Fibroblast of peridontal ligament (primary cell): ENCODE measurements around the gene SRGAP3.

Source experiments
- DNase-seq: peaks from one replicate; pipeline ENCODE4 v3.0.0-alpha.2; 2010; ENCODE audit errors: extremely low read depth

SRGAP3 gene

DNA sequence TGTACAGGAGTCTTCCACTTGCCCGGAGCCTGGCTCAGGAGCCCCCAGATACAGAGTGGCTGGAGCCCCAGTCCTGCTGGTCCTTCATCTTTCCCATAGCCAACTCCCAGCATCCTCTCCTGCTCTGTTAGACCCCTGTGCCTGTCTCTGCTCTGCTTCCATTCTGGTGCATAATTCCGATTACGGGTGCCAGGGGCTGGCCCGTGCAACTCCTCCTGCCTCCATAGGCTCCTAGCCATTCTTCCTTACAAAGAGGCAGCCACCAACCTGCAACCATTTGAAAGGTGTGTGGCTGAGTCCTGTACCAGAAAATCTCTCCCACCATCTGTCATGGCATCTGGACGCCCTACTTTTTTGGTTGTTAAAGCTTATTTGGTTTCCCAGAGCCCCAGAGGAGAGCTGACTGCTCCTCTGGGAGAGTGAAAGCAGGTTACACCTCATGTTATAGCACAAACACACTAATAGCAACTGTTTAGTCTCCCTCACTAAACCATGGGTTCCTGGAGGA lies 281.0 kb downstream of the SRGAP3 start:
- no peak for DNase-seq

DNA sequence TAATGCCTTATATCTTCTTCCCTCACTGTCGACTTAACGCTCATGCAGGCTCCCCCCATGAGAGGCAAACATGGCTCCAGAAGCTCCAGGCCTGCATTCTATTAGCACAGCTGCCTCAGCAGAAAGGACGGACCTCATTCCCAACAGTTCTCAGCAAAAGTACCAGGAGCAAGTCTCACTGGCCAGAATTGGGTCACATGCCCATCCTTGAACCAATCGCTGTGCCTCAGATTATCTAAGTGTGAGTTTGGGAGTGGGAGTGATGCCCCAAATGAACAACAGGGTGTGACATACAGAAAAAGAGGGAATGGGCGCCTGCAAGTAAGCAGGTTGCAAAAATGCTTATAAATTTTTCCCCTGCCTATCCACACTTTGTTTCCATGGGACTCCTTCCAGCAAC lies 281.9 kb downstream of the SRGAP3 start:
- DNase-seq = no peak

DNA sequence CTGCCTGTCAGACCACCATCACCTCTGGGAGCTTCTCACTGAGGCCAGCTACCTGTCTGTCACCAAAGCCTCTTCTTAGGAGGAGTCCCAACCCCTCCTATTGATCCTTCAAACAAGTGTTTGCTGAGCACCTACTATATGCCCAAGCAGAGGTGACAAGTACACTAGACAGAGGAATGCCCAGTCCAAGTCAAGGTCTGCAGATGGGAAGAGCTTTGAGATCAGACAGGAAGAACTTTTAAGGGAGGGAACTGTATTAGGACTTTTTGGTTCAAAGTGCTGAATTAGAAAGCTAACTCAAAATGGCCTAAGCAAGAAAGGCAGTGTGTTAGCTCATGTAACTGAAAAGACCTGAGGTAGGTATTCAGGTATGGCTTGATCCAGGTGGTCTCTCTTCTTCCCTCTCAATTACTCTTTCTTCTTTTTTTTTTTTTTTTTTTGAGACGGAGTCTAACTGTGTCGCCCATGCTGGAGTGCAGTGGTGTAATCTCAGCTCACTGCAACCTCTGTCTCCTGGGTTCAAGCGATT lies 282.6 kb downstream of the SRGAP3 start:
- no peak for DNase-seq

DNA sequence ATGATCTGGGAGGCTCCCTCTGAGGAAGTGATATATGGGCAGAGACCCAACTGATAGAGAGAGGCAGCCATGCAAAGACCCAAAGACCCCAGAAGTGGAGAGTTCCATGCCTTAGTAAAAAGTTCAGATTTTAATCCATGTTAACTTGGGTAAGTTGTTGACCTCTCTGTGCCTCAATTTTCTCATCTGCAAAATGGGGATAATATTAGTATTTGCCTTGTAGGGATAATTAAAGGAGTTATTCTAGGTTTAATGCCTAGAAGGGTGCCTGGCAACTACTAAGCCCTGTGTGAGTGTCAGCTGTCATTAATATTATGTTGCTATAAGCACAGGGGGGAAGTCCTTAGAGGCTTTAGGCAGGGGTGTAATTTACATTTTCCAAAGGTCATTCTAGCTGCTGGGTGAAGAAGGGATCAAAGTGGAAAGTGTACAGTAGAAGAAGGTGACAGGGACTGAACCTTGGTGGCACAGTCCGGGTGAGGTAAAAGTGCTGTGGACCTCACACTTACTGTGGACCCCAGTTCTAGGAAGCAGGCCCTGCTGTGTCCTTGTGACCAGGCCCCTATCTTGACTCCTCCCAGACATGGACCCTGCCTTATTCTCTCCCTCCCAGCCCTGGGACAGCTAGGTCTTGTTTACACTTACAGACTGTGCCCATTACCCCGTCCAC lies 283.2 kb downstream of the SRGAP3 start:
- DNase-seq = no peak

DNA sequence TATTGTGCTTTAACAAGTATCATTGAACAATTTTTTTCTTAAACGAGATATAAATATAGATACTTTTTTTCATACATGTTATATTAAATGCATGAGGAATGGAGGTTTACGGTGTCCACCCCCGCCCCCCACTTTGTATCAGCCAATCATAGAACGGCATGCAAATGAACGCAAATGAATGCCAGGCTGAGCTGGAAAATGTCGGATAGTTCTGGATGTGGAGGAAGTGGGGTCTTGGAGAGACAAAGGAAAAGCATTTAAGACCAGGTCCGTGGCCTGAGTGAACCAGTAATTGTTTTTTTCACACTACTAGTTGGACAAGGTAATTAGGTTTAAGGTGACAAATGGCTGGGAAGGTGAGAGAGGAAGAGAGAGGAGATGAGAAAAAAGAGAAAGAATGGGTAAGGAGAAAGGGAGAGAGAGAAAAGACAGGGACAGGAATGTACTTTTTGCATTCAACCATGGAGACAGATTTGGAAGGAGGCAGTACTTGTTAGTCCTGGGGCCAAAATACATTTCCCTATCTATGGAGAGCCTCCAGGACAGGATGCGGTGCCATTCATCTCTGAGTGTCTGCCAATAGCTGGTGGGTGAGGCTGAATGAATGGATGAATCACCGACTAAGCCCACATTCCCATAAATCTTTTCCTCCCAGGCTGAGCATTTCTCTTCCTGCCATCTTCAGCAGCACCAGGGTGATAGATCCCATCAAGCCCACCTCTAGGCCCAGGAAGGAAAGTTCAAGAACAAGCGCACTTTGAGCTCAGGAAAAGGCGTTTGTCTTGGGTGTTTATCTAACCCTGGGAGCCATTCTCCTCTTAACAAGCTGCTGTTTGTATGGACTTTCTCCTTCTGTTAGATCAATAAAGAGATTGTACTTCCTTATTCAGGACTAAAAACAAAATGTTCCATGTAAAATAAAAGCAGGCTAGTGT lies 284.7 kb downstream of the SRGAP3 start:
- DNase-seq = peak; percentile 77

DNA sequence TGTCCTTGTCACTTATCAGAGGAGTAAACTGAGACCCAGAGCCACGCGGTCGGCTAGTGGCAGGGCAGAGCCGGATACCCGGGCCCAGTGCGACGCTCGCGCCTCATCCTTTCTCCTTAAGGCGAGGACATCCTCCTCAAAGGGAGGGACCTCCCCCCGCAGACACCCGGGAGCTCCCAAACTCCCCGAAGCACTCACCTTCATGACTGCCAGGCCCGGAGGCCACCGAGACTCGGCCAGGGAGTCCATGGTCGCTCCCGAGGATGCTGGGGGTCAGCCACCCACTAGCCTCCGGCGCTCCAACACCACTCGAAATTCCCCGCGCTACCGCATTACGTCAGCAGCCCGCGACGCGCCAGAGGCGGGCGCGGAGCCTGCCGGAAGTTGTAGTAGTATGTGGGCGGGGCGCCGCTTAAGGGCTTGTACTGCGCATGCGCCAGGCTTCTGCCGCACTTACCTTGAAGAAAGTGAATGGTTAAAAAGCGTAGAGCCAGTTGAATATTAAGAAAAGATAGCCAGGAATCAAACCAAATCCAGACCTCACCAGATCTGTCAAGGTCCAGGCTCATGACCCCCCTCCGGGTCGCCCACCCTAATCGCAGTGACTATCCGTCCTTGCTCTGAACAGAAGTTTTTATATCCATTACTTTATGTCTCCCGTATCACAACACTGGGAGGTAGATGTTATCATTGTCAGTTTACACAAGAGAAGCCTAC lies 286.2 kb downstream of the SRGAP3 start, which contains the start of gene RAD18:
RAD18 (minus strand) TSS at position 336 of the 717 bp plus-strand sequence; CDS start at position 249, 87 bp downstream.
- DNase-seq = peak; percentile 88

DNA sequence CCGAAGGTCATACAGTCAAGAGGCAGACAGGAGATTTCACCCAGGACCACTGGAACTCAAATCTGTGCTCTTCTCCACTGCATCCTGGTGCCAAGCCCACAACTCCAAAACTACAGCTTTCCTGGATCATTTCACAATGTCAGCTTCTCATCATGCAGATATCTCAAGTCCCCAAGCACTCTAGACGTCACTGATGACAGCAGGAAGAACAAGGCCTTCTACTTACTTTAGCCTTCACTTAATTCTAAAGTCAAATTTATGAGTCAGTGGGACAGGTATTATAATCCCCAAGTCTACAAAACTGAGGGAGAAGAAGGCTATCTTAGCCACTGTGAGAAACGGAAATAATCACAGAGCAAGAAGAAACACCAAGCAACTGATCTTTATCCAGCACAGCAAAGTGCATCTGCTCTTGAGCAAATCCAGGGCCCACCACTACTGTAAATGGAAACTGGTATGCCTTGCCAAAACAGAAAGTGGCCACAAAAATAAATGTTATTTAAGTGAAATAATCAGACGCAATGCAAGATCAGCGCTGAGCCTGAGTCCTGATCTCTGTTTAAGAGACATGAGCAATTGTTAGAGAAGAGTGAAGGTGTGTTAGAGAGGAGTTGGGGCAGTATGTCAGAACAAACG lies 287.1 kb downstream of the SRGAP3 start:
- DNase-seq = no peak

DNA sequence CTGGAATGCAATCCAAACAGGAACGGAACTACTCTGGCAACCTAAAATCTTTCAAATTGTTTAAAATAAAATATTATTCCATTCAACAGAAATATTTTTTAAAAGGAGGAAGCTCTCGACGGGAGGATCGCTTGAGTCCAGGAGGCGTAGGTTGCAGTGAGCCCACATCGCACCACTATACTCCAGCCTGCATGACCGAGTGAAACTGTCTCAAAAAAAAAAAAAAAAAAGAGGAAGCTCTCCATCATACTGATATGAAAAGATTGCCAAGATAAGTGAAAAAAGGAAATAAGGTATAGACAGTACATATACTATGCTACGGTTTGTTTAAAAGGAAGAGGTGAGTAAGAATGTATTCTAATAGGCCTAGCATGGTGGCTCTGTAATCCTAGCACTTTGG lies 289.8 kb downstream of the SRGAP3 start:
- no peak for DNase-seq

DNA sequence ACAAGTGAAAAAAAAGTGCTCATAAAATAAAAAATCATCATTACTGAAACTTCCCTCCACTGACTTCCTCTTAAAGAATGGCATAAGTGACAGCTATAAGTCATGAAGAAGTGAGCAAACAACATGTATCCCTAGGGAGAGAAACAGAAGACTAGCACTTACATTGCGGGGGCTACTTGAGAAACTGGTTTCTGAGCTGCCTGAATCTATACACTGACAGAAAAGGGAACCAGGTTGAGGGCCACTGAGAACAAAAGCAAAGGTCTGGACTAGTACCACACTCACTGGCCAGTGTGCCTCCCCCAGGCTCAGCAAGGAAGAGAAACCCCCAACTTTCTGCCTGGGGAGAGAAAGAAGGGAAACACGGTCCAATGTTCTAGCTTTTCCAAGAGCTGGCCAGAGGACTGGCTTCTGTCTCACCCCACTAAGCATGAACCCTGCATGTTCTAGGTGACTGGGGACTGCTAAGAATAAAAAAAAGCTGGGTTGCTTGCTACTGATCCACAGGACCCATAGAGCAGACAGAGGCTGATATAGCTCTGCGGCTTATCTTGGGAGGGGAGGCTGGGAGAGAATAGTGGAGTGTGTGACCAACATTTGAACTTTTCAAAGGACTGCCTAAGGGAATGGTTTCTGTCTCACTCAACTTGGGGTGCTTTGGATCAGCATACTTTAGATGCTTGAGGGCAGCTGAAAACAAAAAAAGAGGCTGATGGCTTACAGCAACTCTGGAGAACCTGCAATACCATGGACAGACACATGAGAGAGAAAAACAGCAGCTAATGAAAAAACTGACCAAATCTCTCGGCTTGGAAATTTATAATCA lies 294.3 kb downstream of the SRGAP3 start:
- DNase-seq = peak; percentile 36

DNA sequence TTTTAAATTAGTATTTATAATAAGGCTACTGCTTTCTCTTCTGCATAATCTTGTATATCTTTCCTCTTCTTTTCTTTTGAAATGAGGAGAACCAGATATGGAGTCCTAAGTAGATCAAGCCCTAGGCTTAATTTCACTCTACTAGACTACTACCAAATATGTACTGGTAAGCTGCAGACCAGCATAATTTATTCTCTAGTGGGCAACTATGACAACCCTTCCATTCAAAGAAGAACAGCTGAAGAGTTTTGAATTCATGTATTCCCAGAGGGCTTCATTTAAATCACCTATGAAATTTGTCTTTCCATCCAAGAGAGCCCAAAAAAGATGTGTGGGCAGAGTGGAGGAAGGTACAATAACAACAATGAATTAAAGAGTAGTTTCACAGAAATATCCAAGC lies 296.1 kb downstream of the SRGAP3 start:
- no peak for DNase-seq

DNA sequence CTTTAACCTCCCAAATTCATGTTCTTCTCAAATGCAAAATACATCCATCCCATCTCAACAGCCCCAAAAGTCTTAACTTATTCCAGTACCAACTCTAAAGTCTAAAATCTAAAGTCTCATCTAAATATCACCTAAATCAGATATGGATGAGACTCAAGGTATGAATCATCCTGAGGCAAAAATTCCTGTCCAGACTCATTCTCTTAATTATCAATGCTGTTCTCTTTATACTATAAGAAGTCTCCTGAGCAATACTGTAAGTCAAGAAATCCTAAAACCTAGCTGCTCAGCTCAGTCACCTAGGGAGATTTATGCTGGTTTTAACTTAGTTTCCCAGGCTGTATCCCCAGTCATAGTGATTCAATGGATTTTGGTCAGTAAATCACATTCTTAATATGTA lies 297.3 kb downstream of the SRGAP3 start:
- DNase-seq = no peak

DNA sequence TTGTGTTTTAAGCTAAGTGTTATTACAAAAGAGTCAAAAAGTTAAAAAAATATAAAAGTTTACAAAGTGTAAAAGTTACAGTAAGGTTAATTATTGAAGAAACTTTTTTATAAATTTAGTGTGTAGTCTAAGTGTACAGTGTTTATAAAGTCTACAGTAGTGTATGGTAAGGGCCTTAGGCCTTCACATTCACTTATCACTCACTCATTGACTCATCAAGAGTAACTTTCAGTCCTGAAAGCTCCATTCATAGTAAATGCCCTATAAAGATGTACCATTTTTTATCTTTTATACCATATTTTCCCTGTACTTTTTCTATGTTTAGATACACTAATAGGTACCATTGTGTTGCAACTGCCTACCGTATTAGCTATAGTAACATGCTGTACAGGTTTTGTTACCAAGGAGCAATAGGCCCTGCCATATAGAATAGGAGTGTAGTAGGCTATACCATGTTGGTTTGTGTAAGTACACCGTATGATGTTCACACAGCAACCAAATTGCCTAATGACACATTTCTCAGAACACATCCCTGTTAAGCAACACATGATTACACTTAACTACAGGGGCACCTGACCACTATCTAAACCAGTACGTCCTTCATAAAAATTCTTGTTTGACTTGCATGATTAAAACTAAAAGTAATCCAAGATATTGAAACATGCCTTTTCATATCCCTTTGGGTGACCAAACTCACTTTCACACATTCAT lies 303.4 kb downstream of the SRGAP3 start:
- DNase-seq = no peak

DNA sequence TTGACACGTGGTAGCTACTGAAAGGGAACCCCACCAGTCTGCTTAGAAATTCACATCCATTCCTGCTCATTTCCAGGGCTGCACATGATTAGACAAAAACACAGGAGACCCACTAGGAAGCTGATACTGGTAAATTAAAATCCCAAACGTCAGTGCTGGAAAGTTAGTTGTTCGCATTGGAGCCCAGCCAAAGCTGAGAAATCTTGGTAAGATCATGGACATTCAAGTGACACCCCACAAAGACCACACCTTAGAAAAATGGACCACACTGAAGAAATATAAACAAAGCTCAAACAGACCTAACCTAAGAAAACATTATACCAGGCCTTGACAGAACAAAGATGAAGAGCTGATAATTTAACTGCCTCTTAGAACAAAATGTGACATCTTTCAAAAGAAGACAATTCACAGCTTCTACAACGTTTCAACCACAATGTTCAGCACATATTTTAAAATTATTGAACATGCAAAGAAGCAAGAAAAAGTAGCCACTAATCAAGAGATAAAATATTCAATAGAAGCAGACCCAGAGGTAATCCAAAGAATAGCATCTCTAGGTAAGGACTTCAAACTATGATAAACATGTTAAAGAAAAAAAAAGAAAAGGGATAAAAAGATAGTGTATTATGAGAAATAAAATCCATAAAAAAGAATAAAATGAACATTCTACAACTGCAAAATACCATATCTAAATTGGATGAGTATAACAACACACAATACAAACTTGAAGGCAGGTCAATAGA lies 306.5 kb downstream of the SRGAP3 start:
- DNase-seq = no peak

DNA sequence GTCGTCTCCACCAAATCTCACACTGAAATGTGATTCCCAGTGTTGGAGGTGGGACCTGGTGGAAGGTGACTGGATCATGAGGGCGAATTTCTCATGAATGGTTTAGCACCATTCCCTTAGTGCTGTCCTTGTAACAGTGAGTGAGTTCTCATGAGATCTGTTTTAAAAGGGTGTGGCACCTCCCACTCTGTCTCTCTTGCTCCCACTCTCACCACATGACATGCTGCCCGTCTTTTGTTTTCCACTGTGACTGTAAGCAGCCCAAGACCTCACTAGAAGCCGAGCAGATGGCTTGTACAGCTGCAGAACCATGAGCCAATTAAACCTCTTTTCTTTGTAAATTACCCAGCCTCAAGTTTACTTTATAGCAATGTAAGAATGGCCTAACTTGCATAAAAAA lies 307.3 kb downstream of the SRGAP3 start:
- DNase-seq = no peak

DNA sequence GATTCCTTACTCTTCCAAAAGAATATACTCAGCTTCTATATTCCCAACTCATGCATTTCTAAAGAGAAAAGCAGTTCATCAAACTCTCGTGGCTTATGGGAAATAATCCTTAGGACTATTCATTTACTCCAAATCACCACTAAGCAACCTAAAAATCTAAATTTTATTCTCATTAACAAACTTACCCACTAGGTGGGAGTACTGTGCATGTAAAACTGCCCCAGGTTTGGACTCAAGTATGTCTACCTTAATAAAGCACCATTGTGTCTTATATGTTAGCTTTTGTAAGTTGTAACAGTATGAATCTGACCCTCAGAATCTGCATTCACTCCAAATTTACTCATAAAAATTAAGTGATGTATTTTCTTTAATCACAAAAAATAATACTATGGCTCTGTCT lies 311.4 kb downstream of the SRGAP3 start:
- DNase-seq = peak; percentile 59

DNA sequence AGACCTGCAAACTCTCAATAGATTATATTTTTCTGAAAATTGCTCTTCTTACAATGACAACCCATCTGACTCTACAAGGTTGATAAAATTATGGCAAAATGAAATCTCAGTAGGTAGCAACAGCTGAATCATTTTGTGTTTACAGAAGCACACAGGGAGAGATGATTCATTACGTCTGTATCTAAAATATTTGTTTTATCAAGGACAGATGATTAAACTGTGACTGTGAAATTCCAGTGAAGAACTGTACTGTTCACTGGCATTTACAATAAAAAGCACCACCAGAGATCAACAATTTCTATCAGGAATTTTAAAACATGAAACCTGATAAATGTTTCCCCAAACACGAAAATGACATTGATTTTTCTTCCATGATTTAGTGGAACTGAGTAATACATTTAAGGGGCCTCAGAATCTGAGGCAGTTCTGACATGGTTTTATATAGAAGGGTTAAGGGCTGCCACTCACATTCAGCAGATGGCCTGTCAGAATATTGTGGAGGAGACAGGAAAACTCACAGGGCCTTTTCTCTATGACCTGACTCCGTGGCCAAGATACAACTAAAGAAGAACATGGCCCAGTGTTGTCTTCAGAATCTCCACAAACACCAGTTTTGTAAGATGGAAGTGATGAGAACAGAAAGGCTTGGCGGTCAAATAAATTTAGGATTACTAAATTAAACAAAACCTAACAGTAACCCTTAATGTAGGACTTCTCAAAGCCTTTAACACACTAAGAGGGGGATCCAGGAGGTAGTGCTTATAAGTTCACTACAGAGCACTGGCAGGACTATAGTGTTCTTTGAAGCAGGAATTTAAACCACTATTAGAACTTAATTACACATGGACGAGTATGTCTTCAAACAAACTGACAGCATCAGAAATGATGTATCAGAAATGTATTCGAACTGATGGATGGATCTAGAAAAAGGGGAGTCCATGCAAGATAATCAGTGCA lies 312.1 kb downstream of the SRGAP3 start:
- peak; percentile 82 for DNase-seq

DNA sequence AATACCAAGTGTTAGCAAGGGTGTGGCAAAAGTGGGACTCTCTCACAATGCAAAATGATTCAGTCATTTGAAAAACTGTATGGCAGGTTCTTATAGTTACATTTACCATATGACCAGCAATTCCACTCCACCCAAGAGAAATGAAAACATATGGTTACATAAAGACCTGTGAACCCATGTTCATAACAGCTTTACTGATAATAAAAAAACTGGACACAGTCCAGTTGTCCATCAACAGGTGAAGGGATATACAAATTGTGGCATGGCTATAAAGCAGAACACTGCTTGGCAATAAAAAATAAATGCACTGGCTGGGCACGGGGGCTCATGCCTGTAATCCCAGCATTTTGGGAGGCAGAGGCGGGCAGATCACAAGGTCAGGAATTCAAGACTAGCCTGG lies 316.9 kb downstream of the SRGAP3 start:
- no peak for DNase-seq

DNA sequence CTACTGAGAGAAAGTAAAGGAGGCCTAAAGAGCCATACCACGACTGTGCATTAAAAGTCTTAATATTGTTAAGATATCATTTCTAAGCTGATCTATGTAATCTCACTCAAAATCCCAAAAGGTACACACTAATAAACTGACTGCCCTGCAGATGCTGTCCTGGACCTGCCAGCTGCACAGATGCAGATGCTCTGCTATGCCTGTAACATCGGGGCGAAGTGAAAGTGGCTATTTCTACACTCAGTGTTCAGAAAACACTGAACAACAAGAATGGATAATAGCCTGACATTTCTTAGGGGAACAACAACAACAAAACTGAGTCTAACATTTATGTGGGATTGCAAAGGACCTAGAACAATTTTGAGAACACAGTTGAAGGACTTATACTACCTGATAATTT lies 318.1 kb downstream of the SRGAP3 start:
- DNase-seq = peak; percentile 54
